GM18519 (cell line): ENCODE data around the gene ZKSCAN4.

Experiments used
- ATAC-seq: cut with Tn5 transposase; IDR thresholded peaks from one replicate; pipeline ENCODE4 v1.9.1; 2021; ENCODE audit warnings: mild to moderate bottlenecking, moderate library complexity; ENCODE audit not compliant: unreplicated experiment, low FRiP score

Gene ZKSCAN4

GRCh38 chr6:28252009-28252975, at the start of gene ZKSCAN4:
TSS of gene ZKSCAN4 (minus strand) at chr6:28252269. CDS start at chr6:28251980, 289 bp downstream.
- peak; percentile 64 for ATAC-seq

- no peak for ATAC-seq
These were observed 44.5 kb upstream of the ZKSCAN4 start for GRCh38 chr6:28296520-28297060.

GRCh38 chr6:28295326-28295725, 43.3 kb upstream of the ZKSCAN4 start:
- no peak for ATAC-seq

- ATAC-seq, result no peak
These were observed 39.5 kb upstream of the ZKSCAN4 start for GRCh38 chr6:28291573-28291972.

- no peak for ATAC-seq
These were observed 30.9 kb upstream of the ZKSCAN4 start for GRCh38 chr6:28282926-28283325.

GRCh38 chr6:28281288-28282064, 29.4 kb upstream of the ZKSCAN4 start, which contains the start of gene PGBD1:
TSS of gene PGBD1 (plus strand) at chr6:28281572. CDS start at chr6:28283814, 2,242 bp downstream.
- ATAC-seq, result peak; percentile 60

GRCh38 chr6:28280595-28281287, 28.7 kb upstream of the ZKSCAN4 start:
- ATAC-seq, result no peak

GRCh38 chr6:28277746-28278145, 25.7 kb upstream of the ZKSCAN4 start:
- ATAC-seq, result no peak

- ATAC-seq, result no peak
These were observed 22.8 kb upstream of the ZKSCAN4 start for GRCh38 chr6:28274888-28275287.

GRCh38 chr6:28269492-28269891, 17.4 kb upstream of the ZKSCAN4 start:
- ATAC-seq, result no peak

- no peak for ATAC-seq
These were observed 15.6 kb upstream of the ZKSCAN4 start for GRCh38 chr6:28267695-28268059.

- peak; percentile 83 for ATAC-seq
These were observed 15.1 kb upstream of the ZKSCAN4 start, which contains the start of gene ZSCAN26 for GRCh38 chr6:28266962-28267694. TSS of gene ZSCAN26 (plus strand) at chr6:28267143. CDS start at chr6:28271920, 4,777 bp downstream.

GRCh38 chr6:28266563-28266961, 14.5 kb upstream of the ZKSCAN4 start:
- no peak for ATAC-seq

- no peak for ATAC-seq
These were observed 12.8 kb upstream of the ZKSCAN4 start for GRCh38 chr6:28264834-28265401.

- ATAC-seq, result no peak
These were observed 11.9 kb upstream of the ZKSCAN4 start for GRCh38 chr6:28263922-28264321.

- ATAC-seq, result no peak
These were observed 7.1 kb upstream of the ZKSCAN4 start, which contains the start of gene NKAPL for GRCh38 chr6:28258877-28259777. TSS of gene NKAPL (plus strand) at chr6:28259297. CDS start at chr6:28259372, 75 bp downstream.

GRCh38 chr6:28257042-28257441, 5.0 kb upstream of the ZKSCAN4 start:
- no peak for ATAC-seq

GRCh38 chr6:28254121-28254519, 2.1 kb upstream of the ZKSCAN4 start:
- no peak for ATAC-seq
